GM12865 (cell line): ENCODE results near the gene RAB15.
A peak's percentile ranks its signal among the peaks of the same experiment; 100 is the strongest.

ENCODE experiments used
- DNase-seq: peaks from one replicate; pipeline ENCODE4 v3.0.0; 2010; ENCODE audit warnings: low read depth
- H3K4me3 ChIP-seq: 2 replicates; pipeline ENCODE4 v1.5.1; 2011; ENCODE audit warnings: mild to moderate bottlenecking, low read depth, low read length, control low read depth
- CTCF ChIP-seq: IDR thresholded peaks from 2 replicates; pipeline ENCODE4 v1.5.1; 2011; ENCODE audit warnings: low read length, control low read depth, low read depth, inconsistent platforms; ENCODE audit not compliant: insufficient read depth; ENCODE audit errors: missing control alignments

Gene RAB15

GRCh38 chr14:65000898-65001591 is 28.9 kb upstream of the RAB15 start:
- H3K4me3 ChIP-seq, result no peak overlapping the region
- DNase-seq, result no peak
- TF ChIP-seq CTCF, result no peak

- TF ChIP-seq CTCF, result no peak
- peak; percentile 54 for DNase-seq
- no peak overlapping the region for H3K4me3 ChIP-seq
These were observed 26.4 kb upstream of the RAB15 start for GRCh38 chr14:64998455-64998931.

- DNase-seq, result peak; percentile 70
These were observed 25.1 kb upstream of the RAB15 start for GRCh38 chr14:64997108-64997794.

GRCh38 chr14:64995291-64995690 is 23.2 kb upstream of the RAB15 start:
- TF ChIP-seq CTCF, result no peak
- H3K4me3 ChIP-seq, result no peak overlapping the region
- no peak for DNase-seq

More at GRCh38 chr14:64997108-64997794, 25.1 kb upstream of the RAB15 start:
- TF ChIP-seq CTCF, result no peak
- H3K4me3 ChIP-seq, result peak overlapping the region; percentile 44

GRCh38 chr14:64994540-64994939 is 22.4 kb upstream of the RAB15 start:
- DNase-seq, result no peak
- no peak for TF ChIP-seq CTCF
- H3K4me3 ChIP-seq, result no peak overlapping the region

- no peak for TF ChIP-seq CTCF
- DNase-seq, result peak; percentile 34
- no peak overlapping the region for H3K4me3 ChIP-seq
These were observed 21.3 kb upstream of the RAB15 start for GRCh38 chr14:64993266-64993930.
